PC-9 (cell line): ENCODE results near the gene KCTD12.

Experiments
- EZH2 ChIP-seq: fragments of 200-600 bp; sonication (generic); IDR thresholded peaks from 2 replicates; pipeline ENCODE4 v1.8.0; 2017; ENCODE audit warnings: antibody characterized with exemption, low read depth
- TF ChIP-seq, protein P1 (sequence below): fragments of 200-600 bp; sonication (generic); conservative IDR thresholded peaks from 2 replicates; pipeline ENCODE4 v1.6.1; 2017; ENCODE audit warnings: mixed run types, antibody characterized with exemption, mild to moderate bottlenecking, moderate library complexity

- TF ChIP-seq, protein P1, sequence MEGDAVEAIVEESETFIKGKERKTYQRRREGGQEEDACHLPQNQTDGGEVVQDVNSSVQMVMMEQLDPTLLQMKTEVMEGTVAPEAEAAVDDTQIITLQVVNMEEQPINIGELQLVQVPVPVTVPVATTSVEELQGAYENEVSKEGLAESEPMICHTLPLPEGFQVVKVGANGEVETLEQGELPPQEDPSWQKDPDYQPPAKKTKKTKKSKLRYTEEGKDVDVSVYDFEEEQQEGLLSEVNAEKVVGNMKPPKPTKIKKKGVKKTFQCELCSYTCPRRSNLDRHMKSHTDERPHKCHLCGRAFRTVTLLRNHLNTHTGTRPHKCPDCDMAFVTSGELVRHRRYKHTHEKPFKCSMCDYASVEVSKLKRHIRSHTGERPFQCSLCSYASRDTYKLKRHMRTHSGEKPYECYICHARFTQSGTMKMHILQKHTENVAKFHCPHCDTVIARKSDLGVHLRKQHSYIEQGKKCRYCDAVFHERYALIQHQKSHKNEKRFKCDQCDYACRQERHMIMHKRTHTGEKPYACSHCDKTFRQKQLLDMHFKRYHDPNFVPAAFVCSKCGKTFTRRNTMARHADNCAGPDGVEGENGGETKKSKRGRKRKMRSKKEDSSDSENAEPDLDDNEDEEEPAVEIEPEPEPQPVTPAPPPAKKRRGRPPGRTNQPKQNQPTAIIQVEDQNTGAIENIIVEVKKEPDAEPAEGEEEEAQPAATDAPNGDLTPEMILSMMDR: no peak
- TF ChIP-seq EZH2: no peak
Observed at GRCh38 chr13:76886292-76887075, at the start of gene KCTD12.
